ENCODE results near the gene PCDHA8.

GRCh38 chr5:140823475-140823874 lies 17.5 kb upstream of the PCDHA8 start:
- TF ChIP-seq CTCF (IDR thresholded peaks at IDR 0.05; ENCODE audit: low read depth, low read length, poor library complexity, severe bottlenecking): no peak
- no peak for TF ChIP-seq EZH2phosphoT487 (IDR thresholded peaks at IDR 0.05; ENCODE audit: borderline replicate concordance, low read length)
